DND-41 (cell line): ENCODE measurements around the gene ZNF48.

Source experiments
- CTCF ChIP-seq: IDR thresholded peaks from 2 replicates; pipeline ENCODE4 v1.5.1; 2012; ENCODE audit warnings: borderline replicate concordance, low read length, moderate library complexity, mild to moderate bottlenecking; ENCODE audit not compliant: poor library complexity, severe bottlenecking; ENCODE audit errors: extremely low read depth
- EZH2 ChIP-seq: IDR thresholded peaks from 3 replicates; pipeline ENCODE4 v1.6.1; 2012; ENCODE audit warnings: borderline replicate concordance, low read depth, mild to moderate bottlenecking, moderate library complexity, low read length, inconsistent platforms; ENCODE audit not compliant: severe bottlenecking

GRCh38 chr16:30437511-30438046 lies 42.4 kb downstream of the ZNF48 start:
- no peak for TF ChIP-seq CTCF
- no peak for TF ChIP-seq EZH2
